ENCODE results near the gene CCDC24.

GRCh38 chr1:43969416-43969745 lies 22.0 kb upstream of the CCDC24 start:
- TF ChIP-seq CTCF (IDR thresholded peaks at IDR 0.05): no peak
- no peak for TF ChIP-seq POLR2AphosphoS5 (IDR thresholded peaks at IDR 0.05)
